GM12878 (cell line): Measurements from ENCODE around the gene ZNF385A.

Experiments used
- BRCA1 ChIP-seq: IDR thresholded peaks from 2 replicates; pipeline ENCODE4 v1.6.1; 2011; ENCODE audit warnings: low read depth, low read length, improper control_type of control experiment
- CHD4 ChIP-seq: fragments of 200-600 bp; sonication (generic); IDR thresholded peaks from 2 replicates; pipeline ENCODE4 v1.6.1; 2016; ENCODE audit warnings: mild to moderate bottlenecking
- EP300 ChIP-seq, 2 experiments: fragments of 150-350 bp in 1 of 2; IDR thresholded peaks; 2 replicates each; pipeline ENCODE4 v1.6.1; 2011 to 2012; ENCODE audit warnings: low read depth in 2 of 2, low read length in 2 of 2, borderline replicate concordance in 1 of 2, improper control_type of control experiment in 1 of 2, inconsistent platforms in 1 of 2; ENCODE audit not compliant: control insufficient read depth in 1 of 2
- LARP7 ChIP-seq: fragments of 450-650 bp; IDR thresholded peaks from 2 replicates; pipeline ENCODE4 v1.6.1; 2017; ENCODE audit warnings: mild to moderate bottlenecking
- NFYB ChIP-seq: IDR thresholded peaks from 2 replicates; pipeline ENCODE4 v1.6.1; 2011; ENCODE audit warnings: low read depth, mild to moderate bottlenecking, low read length, improper control_type of control experiment, moderate library complexity; ENCODE audit not compliant: insufficient read depth
- PAX8 ChIP-seq: fragments of 450-650 bp; IDR thresholded peaks from 2 replicates; pipeline ENCODE4 v1.6.1; 2017; ENCODE audit warnings: mild to moderate bottlenecking, moderate library complexity
- POLR2AphosphoS5 ChIP-seq: IDR thresholded peaks from 2 replicates; pipeline ENCODE4 v1.6.1; 2011; ENCODE audit warnings: mild to moderate bottlenecking, low read length, inconsistent platforms
- RAD21 ChIP-seq: IDR thresholded peaks from 2 replicates; pipeline ENCODE4 v1.6.1; 2011; ENCODE audit warnings: mild to moderate bottlenecking, low read depth, low read length, moderate library complexity; ENCODE audit not compliant: insufficient read depth
- SREBF1 ChIP-seq: IDR thresholded peaks from 2 replicates; pipeline ENCODE4 v1.6.1; 2012; ENCODE audit warnings: mild to moderate bottlenecking, low read length
- TAF1 ChIP-seq: IDR thresholded peaks from 2 replicates; pipeline ENCODE4 v1.6.1; 2011; ENCODE audit warnings: mild to moderate bottlenecking, low read depth, low read length, borderline replicate concordance
- TBL1XR1 ChIP-seq: IDR thresholded peaks from 2 replicates; pipeline ENCODE4 v1.6.1; 2012; ENCODE audit warnings: low read depth, low read length, improper control_type of control experiment
- YBX1 ChIP-seq: fragments of 450-650 bp; IDR thresholded peaks from 2 replicates; pipeline ENCODE4 v1.6.1; 2016; ENCODE audit warnings: antibody characterized with exemption
- TF ChIP-seq, protein P1 (sequence below), 3 experiments: IDR thresholded peaks in 2 of 3; conservative IDR thresholded peaks in 1 of 3; 2 replicates each; pipeline ENCODE4 v1.5.1; 2011; ENCODE audit warnings: low read depth in 3 of 3, low read length in 3 of 3, mild to moderate bottlenecking in 3 of 3, control low read depth in 2 of 3, moderate library complexity in 2 of 3, inconsistent platforms in 1 of 3, mixed read lengths in 1 of 3; ENCODE audit not compliant: control insufficient read depth in 2 of 3, insufficient read depth in 1 of 3; ENCODE audit errors: extremely low read depth in 1 of 3
- TF ChIP-seq, protein P2 (sequence below): fragments of 450-650 bp; conservative IDR thresholded peaks from 2 replicates; pipeline ENCODE4 v1.6.1; 2017; ENCODE audit warnings: mild to moderate bottlenecking, moderate library complexity

DNA sequence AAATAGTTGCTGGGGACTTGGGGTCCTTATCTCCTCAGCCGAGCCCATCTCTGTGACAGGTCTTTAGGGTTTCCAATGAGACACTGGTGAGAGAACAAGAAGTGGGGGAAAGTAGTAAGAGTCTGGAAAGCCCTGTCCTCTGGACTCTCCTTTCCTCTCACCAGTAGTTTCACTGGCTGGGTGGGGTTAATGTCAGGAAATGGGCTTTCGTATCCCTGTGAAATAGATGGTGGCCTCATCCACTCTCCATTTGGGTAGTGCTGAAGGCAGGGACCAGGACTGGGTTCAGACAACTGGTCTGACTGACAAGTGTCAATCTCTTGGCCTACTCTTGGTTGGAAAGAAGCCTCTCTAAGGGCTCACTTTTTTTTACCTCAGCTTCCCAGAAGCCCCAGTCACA is 7.5 kb downstream of the ZNF385A start:
- no peak for TF ChIP-seq TBL1XR1
- TF ChIP-seq LARP7 = no peak
- no peak for TF ChIP-seq BRCA1
- TF ChIP-seq, protein P1, sequence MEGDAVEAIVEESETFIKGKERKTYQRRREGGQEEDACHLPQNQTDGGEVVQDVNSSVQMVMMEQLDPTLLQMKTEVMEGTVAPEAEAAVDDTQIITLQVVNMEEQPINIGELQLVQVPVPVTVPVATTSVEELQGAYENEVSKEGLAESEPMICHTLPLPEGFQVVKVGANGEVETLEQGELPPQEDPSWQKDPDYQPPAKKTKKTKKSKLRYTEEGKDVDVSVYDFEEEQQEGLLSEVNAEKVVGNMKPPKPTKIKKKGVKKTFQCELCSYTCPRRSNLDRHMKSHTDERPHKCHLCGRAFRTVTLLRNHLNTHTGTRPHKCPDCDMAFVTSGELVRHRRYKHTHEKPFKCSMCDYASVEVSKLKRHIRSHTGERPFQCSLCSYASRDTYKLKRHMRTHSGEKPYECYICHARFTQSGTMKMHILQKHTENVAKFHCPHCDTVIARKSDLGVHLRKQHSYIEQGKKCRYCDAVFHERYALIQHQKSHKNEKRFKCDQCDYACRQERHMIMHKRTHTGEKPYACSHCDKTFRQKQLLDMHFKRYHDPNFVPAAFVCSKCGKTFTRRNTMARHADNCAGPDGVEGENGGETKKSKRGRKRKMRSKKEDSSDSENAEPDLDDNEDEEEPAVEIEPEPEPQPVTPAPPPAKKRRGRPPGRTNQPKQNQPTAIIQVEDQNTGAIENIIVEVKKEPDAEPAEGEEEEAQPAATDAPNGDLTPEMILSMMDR (IDR thresholded peaks at IDR 0.05 in 2 of 3, conservative IDR thresholded peaks at IDR 0.05 in 1 of 3; ENCODE audit: control insufficient read depth in 2 of 3, extremely low read depth in 1 of 3, insufficient read depth in 1 of 3, low read depth in 3 of 3, low read length in 3 of 3) = no peak
- TF ChIP-seq RAD21 = no peak
- TF ChIP-seq PAX8 = no peak
- no peak for TF ChIP-seq EP300 (IDR thresholded peaks at IDR 0.05; ENCODE audit: borderline replicate concordance in 1 of 2, control insufficient read depth in 1 of 2, low read depth in 2 of 2, low read length in 2 of 2)
- TF ChIP-seq POLR2AphosphoS5 = no peak
- no peak for TF ChIP-seq SREBF1
- no peak for TF ChIP-seq YBX1
- TF ChIP-seq TAF1 = no peak
- TF ChIP-seq, protein P2, sequence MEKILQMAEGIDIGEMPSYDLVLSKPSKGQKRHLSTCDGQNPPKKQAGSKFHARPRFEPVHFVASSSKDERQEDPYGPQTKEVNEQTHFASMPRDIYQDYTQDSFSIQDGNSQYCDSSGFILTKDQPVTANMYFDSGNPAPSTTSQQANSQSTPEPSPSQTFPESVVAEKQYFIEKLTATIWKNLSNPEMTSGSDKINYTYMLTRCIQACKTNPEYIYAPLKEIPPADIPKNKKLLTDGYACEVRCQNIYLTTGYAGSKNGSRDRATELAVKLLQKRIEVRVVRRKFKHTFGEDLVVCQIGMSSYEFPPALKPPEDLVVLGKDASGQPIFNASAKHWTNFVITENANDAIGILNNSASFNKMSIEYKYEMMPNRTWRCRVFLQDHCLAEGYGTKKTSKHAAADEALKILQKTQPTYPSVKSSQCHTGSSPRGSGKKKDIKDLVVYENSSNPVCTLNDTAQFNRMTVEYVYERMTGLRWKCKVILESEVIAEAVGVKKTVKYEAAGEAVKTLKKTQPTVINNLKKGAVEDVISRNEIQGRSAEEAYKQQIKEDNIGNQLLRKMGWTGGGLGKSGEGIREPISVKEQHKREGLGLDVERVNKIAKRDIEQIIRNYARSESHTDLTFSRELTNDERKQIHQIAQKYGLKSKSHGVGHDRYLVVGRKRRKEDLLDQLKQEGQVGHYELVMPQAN = no peak
- no peak for TF ChIP-seq CHD4
- TF ChIP-seq NFYB = no peak
